Activated T-helper 1 cell treated with Interleukin-2 at 50 U/mL for 16 hours (primary cell): Measurements from ENCODE around the gene MAPK1.
"Not testable (repeated sequence)": the region's sequence is repeated elsewhere in the genome, so short reads cannot be mapped to it uniquely, and the experiment has no call there.

Experiments used
- DNase-seq: peaks from one replicate; pipeline ENCODE4 v3.0.0-alpha.2; 2020; ENCODE audit warnings: low read depth

The MAPK1 gene

DNA sequence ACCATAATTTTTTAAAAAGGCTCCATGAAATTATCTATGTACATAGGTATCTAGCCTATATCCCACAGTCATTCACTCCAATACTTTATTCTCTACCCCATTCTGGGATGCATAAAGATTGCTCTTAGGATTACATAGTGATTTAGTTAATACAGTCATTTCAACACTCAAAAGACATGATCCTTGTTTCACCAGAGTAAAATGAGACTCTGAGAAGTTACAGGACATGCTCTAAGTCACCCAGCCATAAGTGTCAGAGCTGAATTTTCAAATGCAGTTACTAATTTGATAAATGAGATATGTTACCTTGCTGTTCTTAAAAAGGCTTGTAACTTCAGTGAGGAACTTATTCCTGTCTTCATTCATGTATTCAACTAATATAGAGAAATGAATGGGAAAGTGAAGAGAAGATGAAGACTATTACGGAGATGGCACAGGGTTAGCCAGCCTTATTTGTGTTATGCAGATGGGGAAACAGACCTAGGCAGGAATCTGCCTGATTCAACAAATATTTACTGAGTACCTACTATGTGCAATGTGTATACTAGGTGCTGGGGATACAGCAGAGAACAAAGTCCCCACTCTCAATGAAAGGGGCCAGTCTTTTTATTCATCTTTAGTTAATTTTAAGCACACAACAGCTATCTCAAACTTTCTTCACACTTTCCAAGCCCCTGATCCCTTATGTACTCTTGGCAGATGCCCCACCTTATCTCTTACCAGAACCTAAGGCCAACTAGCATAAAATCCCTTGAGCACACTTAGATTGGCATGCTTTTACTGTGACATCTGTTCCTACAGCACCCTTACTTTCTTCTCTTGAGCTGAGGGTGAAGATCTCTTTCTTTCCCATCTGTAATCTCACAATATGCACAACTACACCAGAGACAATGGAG is 21.6 kb downstream of the MAPK1 start:
- DNase-seq = no peak

- no peak for DNase-seq
These were observed 24.5 kb downstream of the MAPK1 start for GRCh38 chr22:21842946-21843345.

GRCh38 chr22:21841422-21841821 is 26.0 kb downstream of the MAPK1 start:
- DNase-seq = no peak

DNA sequence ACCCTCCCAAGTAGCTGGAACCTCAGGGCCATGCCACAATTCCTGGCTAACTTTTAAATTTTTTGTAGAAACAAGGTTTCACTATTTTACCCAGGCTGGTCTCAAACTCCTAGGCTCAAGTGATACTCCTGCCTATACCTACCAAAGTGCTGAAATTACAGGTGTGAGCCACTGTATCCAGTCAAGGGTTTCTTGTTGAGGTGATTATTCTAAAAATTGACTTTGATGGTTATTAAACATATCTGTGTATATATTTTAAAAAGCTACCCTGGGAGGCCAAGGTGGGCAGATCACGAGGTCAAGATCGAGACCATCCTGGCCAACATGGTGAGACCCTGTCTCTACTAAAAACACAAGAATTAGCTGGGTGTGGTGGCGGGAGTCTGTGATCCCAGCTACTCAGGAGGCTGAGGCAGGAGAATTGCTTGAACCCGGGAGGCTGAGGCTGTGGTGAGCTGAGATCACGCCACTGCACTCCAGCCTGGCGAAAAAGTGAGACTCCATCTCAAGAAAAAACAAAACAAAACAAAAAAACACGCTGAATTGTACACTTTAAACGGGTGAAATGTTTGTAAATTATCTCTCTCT is 27.1 kb downstream of the MAPK1 start:
- DNase-seq = no peak

- no peak for DNase-seq
These were observed 27.7 kb downstream of the MAPK1 start for GRCh38 chr22:21839765-21840140.

DNA sequence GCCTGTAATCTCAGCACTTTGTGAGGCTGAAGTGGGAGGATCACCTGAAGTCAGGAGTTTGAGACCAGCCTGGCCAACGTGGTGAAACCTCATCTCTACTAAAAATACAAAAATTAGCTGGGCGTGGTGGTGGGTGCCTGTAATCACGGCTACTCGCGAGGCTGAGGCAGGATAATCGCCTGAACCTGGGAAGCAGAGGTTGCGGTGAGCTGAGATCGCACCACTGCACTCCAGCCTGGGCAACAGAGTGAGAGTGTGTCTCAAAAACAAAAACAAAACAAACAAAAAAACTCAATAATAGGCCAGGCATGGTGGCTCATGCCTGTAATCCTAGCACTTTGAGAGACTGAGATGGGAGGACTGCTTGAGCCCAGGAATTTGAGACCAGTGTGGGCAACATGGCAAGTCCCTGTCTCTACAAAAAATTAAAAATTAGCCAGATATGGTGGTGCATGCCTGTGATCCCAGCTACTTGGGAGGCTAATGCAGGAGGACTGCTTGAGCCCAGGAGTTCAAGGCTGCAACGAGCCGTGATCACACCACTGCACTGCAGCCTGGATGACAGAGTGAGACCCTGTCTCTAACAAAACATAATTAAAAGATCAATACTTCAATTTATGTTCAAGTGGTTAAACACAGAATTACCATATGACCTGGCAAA is 28.2 kb downstream of the MAPK1 start:
- not testable (repeated sequence) for DNase-seq

- DNase-seq = no peak
These were observed 30.0 kb downstream of the MAPK1 start for GRCh38 chr22:21837248-21837979.

DNA sequence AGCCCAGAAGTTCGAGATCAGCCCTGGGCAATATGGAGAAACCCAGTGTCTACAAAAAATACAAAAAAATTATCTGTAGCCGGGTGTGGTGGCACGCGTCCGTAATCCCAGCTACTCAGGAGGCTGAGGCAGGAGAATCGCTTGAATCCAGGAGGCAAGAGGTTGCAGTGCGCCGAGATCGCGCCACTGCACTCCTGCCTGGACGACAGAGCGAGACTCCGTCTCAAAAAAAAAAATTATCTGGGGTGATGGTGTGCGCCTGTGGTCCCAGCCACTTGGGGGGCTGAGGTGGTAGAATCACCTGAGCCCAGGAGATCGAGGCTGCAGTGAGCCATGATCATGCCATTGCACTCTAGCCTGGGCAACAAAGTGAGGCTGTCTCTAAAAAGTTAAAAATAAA is 31.0 kb downstream of the MAPK1 start:
- not testable (repeated sequence) for DNase-seq

DNA sequence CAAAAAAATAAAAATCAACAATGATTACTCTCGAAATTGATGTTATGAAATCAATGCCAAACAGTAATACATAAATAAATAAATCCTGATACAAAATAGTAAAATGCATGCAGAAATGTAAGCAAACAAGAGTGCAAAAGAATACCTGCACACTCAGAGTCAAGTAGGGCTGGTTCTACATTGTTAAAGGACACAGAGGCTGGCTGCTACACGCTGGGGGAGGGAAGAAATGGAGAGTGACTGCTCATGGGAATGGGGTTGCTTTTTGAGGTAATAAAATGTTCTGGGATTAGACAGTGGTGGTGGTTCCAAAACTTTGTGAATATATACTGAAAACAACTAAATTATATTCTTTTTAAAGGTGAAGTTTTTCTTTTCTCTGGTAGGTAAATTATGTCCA is 32.1 kb downstream of the MAPK1 start:
- no peak for DNase-seq

- DNase-seq = no peak
These were observed 32.6 kb downstream of the MAPK1 start for GRCh38 chr22:21834869-21835268.

- DNase-seq = no peak
These were observed 34.9 kb downstream of the MAPK1 start for GRCh38 chr22:21832291-21833290.

- DNase-seq = no peak
These were observed 37.9 kb downstream of the MAPK1 start for GRCh38 chr22:21829523-21829922.

GRCh38 chr22:21828268-21828638 is 39.2 kb downstream of the MAPK1 start:
- DNase-seq = no peak

- no peak for DNase-seq
These were observed 39.7 kb downstream of the MAPK1 start for GRCh38 chr22:21827628-21828267.

DNA sequence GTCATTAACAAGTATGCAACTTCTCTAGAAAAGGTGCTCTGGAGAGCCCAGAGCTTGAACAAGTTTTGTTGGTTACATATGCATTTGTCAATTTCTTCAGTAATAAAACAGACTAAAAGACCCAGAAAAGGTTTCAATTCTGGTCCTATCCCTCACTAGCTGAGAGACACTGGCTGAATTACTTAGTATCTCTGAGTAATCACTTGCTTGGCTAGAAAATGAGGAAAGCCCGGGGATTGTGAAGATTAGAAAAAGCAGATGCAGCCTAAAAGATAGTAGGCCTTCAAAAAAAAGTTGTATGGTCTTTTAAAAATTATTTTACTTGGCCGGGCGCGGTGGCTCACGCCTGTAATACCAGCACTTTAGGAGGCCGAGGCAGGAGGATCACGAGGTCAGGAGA is 41.2 kb downstream of the MAPK1 start:
- no peak for DNase-seq

DNA sequence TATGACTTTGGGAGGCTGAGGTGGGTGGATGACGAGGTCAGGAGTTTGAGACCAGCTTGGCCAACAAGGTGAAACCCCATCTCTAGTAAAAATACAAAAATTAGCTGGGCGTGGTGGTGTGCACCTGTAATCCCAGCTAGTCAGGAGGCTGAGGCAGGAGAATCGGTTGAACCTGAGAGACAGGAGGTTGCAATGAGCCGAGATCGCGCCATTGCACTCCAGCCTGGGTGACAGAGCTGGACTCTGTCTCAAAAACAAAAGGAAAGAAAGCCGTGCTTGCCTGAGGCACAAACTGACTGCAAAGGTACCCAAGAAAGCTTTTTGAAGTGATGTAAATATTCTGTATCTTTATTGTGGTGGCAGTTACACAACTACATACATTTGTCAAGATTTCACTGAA is 42.5 kb downstream of the MAPK1 start:
- not testable (repeated sequence) for DNase-seq

- no peak for DNase-seq
These were observed 43.0 kb downstream of the MAPK1 start for GRCh38 chr22:21824445-21824912.

DNA sequence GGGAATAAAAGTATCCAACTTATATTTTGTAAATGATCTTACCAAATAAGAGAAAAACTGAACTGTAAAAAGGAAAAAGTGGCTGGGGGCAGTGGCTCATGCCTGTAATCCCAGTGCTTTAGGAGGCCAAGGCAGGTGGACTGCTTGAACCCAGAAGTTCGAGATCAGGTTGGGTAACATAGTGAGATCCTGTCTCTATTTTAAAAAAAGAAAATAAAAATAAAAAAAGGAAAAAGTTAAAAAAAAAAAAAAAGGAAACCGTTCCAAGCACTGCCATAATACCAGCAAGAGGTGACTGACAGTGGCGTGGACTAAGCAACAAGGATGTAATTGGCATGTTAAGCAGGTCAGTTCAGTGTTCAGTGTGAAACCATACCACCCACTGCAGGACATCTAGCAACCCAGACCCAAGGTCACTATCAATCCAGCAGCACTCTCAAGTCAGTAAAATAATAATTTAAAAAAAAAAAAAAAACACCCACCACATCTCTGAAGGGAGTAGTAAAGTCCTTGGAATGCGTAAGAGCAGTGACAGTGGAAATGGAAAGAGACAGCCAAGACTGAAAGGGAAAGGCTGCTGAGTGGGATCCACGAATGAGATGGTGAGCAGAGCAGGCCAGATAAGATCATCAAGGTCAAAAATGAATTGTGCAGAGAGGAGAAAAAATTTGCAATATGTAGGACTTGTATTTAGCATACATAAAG is 43.6 kb downstream of the MAPK1 start:
- no peak for DNase-seq

- no peak for DNase-seq
These were observed 48.2 kb downstream of the MAPK1 start for GRCh38 chr22:21819183-21819770.
